Caco-2 (cell line): ENCODE results near the gene PRDM4. TPM values are rescaled to one million over a fixed set of nuclear protein-coding genes. Genes with fewer than 3 reads are reported as not detected.
"Not testable (repeated sequence)": the region's sequence is repeated elsewhere in the genome, so short reads cannot be mapped to it uniquely, and the experiment has no call there.

ENCODE experiments used
- BruUV-seq: library from RNA; stranded (reverse); fragments of 400-500 nt; replicated peaks from 2 replicates; lab custom pipeline; 2021; lab: Mats Ljungman, UMichigan
- CTCF ChIA-PET: fragments of 300-600 bp; sonication (Branson Sonifier 250); formaldehyde crosslinking; loops from one replicate; lab custom pipeline; 2022; ENCODE audit warnings: antibody characterized with exemption; lab: Charles Lee
- POLR2A ChIA-PET: fragments of 300-600 bp; sonication (Branson Sonifier 250); formaldehyde crosslinking; loops from one replicate; lab custom pipeline; 2022; ENCODE audit warnings: antibody characterized with exemption; lab: Charles Lee
- DNase-seq, 2 experiments: peaks; one replicate each; pipeline versions ENCODE4 v3.0.0 to v3.0.0-alpha.2; 2020 to 2022
- H3K27me3 ChIP-seq: replicated peaks from 2 replicates; pipeline ENCODE4 v1.6.0; 2011; ENCODE audit warnings: low read length; ENCODE audit not compliant: control insufficient read depth, insufficient read depth
- H3K36me3 ChIP-seq: 2 replicates; pipeline ENCODE4 v1.5.1; 2011; ENCODE audit warnings: low read length; ENCODE audit not compliant: control insufficient read depth, insufficient read depth
- H3K4me1 ChIP-seq: fragments of 250-450 bp; sonication (Bioruptor Pico); 2 replicates; pipeline ENCODE4 v1.5.1; 2020; ENCODE audit warnings: mild to moderate bottlenecking
- H3K4me3 ChIP-seq: 2 replicates; pipeline ENCODE4 v1.5.1; 2011; ENCODE audit warnings: low read depth, mild to moderate bottlenecking, control low read depth, low read length
- H3K9me3 ChIP-seq: fragments of 250-450 bp; sonication (Bioruptor Pico); 2 replicates; pipeline ENCODE4 v1.5.1; 2020; ENCODE audit warnings: mild to moderate bottlenecking, moderate library complexity
- H3K27ac Mint-ChIP-seq: one replicate; pipeline ENCODE4 v1.8.0; 2022; ENCODE audit warnings: mixed read lengths; ENCODE audit not compliant: unreplicated experiment
- H3K27me3 Mint-ChIP-seq: one replicate; pipeline ENCODE4 v1.8.0; 2022; ENCODE audit warnings: mixed read lengths; ENCODE audit not compliant: insufficient read depth, unreplicated experiment
- H3K36me3 Mint-ChIP-seq: one replicate; pipeline ENCODE4 v1.8.0; 2022; ENCODE audit warnings: mild to moderate bottlenecking, mixed read lengths; ENCODE audit not compliant: insufficient read depth, unreplicated experiment
- H3K4me1 Mint-ChIP-seq: one replicate; pipeline ENCODE4 v1.8.0; 2022; ENCODE audit warnings: low read depth, mixed read lengths; ENCODE audit not compliant: unreplicated experiment
- H3K4me3 Mint-ChIP-seq: one replicate; pipeline ENCODE4 v1.8.0; 2022; ENCODE audit warnings: mild to moderate bottlenecking, moderate library complexity, mixed read lengths; ENCODE audit not compliant: unreplicated experiment
- H3K9me3 Mint-ChIP-seq: one replicate; pipeline ENCODE4 v1.8.0; 2022; ENCODE audit warnings: mixed read lengths; ENCODE audit not compliant: unreplicated experiment
- intact Hi-C: fragments of 100-400 bp; cut with micrococcal nuclease; formaldehyde crosslinking; loops from one replicate; pipeline ENCODE4 v1.10.0; 2022; ENCODE audit not compliant: unreplicated experiment
- total RNA-seq: library from RNA; stranded (reverse); gene quantifications from 2 replicates; pipeline ENCODE4 v1.2.3, GENCODE V29; 2022
- TF ChIP-seq, protein P1 (sequence below), 2 experiments: fragments of 200-600 bp in 1 of 2; IDR thresholded peaks; 1 replicate in 1 of 2; 2 replicates in 1 of 2; pipeline versions ENCODE4 v1.5.1 to v1.8.0; 2011 to 2022; ENCODE audit warnings: antibody characterized with exemption in 1 of 2, control low read depth in 1 of 2, inconsistent platforms in 1 of 2, low read depth in 1 of 2, low read length in 1 of 2, mild to moderate bottlenecking in 1 of 2, moderate library complexity in 1 of 2; ENCODE audit not compliant: insufficient read depth in 1 of 2, severe bottlenecking in 1 of 2, unreplicated experiment in 1 of 2

PRDM4 gene
- total RNA-seq, 1 experiment from 2014 or later, result 19.4 TPM

DNA sequence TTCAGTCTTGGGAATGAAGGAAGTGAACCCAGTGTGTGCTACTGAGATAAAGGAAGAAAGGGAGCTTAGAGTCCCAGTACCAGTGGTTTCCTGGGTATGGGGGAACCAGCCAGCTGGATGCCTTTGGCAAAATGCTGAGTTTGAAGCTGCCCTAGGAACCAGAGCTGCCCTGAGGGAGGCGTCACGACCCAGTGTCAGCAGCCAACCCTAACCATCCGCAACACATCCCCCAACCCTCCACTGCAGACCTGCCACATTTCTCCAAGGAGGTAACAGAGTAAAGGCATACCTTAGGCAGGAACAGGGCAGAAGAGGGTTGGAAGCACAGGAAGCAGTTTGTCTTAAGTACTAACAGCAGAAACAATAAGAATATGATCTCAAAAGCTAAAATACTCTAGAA is 28.6 kb downstream of the PRDM4 start:
- H3K36me3 ChIP-seq, result no peaks in the 10 kb centered on the region; the same call in 1 of the 2 replicates
- no peak overlapping the region for H3K4me3 ChIP-seq
- ChIA-PET CTCF (interaction anchor here (1.1 kb wide), 1 partner anchor 153 kb away, joined by 3 read pairs; no protein-coding TSS in a partner anchor), POLR2A (no interaction called here)
- no TSS peak for BruUV-seq
- no peaks in the 10 kb centered on the region for H3K4me1 ChIP-seq
- Mint-ChIP-seq H3K36me3 (peaks cover 26% of the 10 kb centered on the region), H3K27me3 (no peaks in the 10 kb centered on the region), H3K27ac (no peak overlapping the region), H3K4me3 (no peak overlapping the region), H3K4me1 (no peaks in the 10 kb centered on the region), H3K9me3 (no peaks in the 10 kb centered on the region)
- TF ChIP-seq, protein P1, sequence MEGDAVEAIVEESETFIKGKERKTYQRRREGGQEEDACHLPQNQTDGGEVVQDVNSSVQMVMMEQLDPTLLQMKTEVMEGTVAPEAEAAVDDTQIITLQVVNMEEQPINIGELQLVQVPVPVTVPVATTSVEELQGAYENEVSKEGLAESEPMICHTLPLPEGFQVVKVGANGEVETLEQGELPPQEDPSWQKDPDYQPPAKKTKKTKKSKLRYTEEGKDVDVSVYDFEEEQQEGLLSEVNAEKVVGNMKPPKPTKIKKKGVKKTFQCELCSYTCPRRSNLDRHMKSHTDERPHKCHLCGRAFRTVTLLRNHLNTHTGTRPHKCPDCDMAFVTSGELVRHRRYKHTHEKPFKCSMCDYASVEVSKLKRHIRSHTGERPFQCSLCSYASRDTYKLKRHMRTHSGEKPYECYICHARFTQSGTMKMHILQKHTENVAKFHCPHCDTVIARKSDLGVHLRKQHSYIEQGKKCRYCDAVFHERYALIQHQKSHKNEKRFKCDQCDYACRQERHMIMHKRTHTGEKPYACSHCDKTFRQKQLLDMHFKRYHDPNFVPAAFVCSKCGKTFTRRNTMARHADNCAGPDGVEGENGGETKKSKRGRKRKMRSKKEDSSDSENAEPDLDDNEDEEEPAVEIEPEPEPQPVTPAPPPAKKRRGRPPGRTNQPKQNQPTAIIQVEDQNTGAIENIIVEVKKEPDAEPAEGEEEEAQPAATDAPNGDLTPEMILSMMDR (IDR thresholded peaks at IDR 0.05; ENCODE audit: insufficient read depth in 1 of 2, low read depth in 1 of 2, low read length in 1 of 2, severe bottlenecking in 1 of 2, unreplicated experiment in 1 of 2), result no peak
- intact Hi-C loops, result no loop called here
- no peak for DNase-seq
- H3K9me3 ChIP-seq, result no peaks in the 10 kb centered on the region
- H3K27me3 ChIP-seq, result no peaks in the 10 kb centered on the region

DNA sequence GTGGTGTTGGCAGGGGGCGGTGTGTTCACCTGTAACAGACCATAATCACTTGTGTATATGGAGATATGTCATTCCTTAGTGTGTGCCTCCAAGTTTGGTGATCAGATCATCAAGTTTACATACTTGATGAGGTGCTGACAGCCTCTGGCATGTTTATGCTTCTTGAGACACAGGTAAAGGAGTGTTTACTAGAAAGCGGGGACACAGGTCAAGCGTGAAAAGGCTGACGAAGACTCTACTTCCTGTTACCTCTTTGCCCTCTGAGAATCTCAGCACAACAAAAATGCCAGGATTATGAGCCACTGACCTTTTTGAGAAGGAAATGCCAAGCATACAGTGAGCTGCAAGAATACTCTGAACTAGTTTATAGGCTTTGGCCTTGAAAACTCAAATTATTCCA is 29.6 kb downstream of the PRDM4 start:
- Histone ChIP-seq H3K4me3 (no peak overlapping the region), H3K36me3 (no peaks in the 10 kb centered on the region; the same call in 1 of the 2 replicates), H3K27me3 (no peaks in the 10 kb centered on the region), H3K9me3 (no peaks in the 10 kb centered on the region), H3K4me1 (no peaks in the 10 kb centered on the region)
- no peak for DNase-seq
- Mint-ChIP-seq H3K27ac (no peak overlapping the region), H3K4me3 (no peak overlapping the region), H3K36me3 (peaks cover 20% of the 10 kb centered on the region), H3K9me3 (no peaks in the 10 kb centered on the region), H3K4me1 (no peaks in the 10 kb centered on the region), H3K27me3 (no peaks in the 10 kb centered on the region)
- BruUV-seq, result no TSS peak
- intact Hi-C loops, result no loop called here
- POLR2A ChIA-PET, result no interaction called here
- TF ChIP-seq, protein P1 (IDR thresholded peaks at IDR 0.05; ENCODE audit: insufficient read depth in 1 of 2, low read depth in 1 of 2, low read length in 1 of 2, severe bottlenecking in 1 of 2, unreplicated experiment in 1 of 2), result no peak
- CTCF ChIA-PET, result interaction anchor here (1.1 kb wide), 1 partner anchor 154 kb away, joined by 3 read pairs; no protein-coding TSS in a partner anchor

DNA sequence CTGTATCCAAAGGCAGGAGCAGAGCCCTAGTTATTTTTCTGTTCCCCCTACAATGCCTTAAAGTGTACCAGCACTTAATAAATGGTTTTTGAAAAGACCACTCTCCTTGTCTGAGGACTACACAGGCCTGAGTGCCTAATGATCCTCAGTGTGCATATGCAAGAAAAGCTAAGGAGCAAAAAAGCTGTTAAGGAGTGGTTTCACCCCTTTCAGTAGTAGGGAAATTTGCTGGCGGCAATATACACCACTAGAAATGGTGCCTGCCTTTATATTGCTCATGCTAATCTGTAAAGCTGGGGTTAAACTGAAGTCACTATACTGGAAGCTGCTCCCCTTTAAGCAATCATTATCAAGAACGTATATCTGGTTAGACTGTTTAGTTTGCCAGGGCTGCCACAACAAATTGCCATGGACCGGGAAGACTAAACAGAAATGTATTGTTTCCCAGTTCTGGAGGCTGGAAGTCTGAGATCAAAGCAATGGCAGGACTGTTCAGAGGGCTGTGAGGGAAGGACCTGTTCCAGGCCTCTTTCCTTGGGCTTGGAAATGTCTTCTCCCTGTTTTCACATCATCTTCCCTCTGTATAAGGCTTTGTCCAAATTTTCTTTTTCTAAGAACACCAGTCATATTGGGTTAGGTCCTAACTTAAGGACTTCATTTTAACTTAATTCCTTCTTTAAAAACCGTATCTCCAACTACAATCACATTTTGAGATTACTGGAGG is 30.2 kb downstream of the PRDM4 start:
- no peaks in the 10 kb centered on the region for H3K9me3 Mint-ChIP-seq
- H3K36me3 Mint-ChIP-seq, result peaks cover 18% of the 10 kb centered on the region
- Histone ChIP-seq H3K9me3 (no peaks in the 10 kb centered on the region), H3K4me3 (no peak overlapping the region), H3K4me1 (no peaks in the 10 kb centered on the region), H3K27me3 (no peaks in the 10 kb centered on the region), H3K36me3 (no peaks in the 10 kb centered on the region; the same call in 1 of the 2 replicates)
- intact Hi-C loops, result no loop called here
- H3K4me3 Mint-ChIP-seq, result no peak overlapping the region
- no peak for DNase-seq
- ChIA-PET CTCF (interaction anchor here (1.1 kb wide), 1 partner anchor 155 kb away, joined by 3 read pairs; no protein-coding TSS in a partner anchor), POLR2A (no interaction called here)
- TF ChIP-seq, protein P1 (IDR thresholded peaks at IDR 0.05; ENCODE audit: insufficient read depth in 1 of 2, low read depth in 1 of 2, low read length in 1 of 2, severe bottlenecking in 1 of 2, unreplicated experiment in 1 of 2), result no peak
- no peaks in the 10 kb centered on the region for H3K4me1 Mint-ChIP-seq
- no peak overlapping the region for H3K27ac Mint-ChIP-seq
- no TSS peak for BruUV-seq
- no peaks in the 10 kb centered on the region for H3K27me3 Mint-ChIP-seq

DNA sequence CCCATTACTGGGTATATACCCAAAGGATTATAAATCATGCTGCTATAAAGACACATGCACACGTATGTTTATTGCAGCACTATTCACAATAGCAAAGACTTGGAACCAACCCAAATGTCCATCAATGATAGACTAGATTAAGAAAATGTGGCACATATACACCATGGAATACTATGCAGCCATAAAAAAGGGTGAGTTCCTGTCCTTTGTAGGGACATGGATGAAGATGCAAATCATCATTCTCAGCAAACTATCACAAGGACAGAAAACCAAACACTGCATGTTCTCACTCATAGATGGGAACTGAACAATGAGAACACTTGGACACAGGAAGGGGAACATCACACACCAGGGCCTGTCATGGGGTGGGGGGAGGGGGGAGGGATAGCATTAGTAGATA is 33.2 kb downstream of the PRDM4 start:
- BruUV-seq, H3K9me3 Mint-ChIP-seq, H3K36me3 Mint-ChIP-seq, intact Hi-C loops, DNase-seq, H3K4me1 Mint-ChIP-seq, H3K4me3 Mint-ChIP-seq, CTCF ChIA-PET, H3K4me3 ChIP-seq, H3K27me3 ChIP-seq, H3K9me3 ChIP-seq, H3K4me1 ChIP-seq, POLR2A ChIA-PET, H3K27ac Mint-ChIP-seq, H3K36me3 ChIP-seq, H3K27me3 Mint-ChIP-seq: not testable (repeated sequence)

DNA sequence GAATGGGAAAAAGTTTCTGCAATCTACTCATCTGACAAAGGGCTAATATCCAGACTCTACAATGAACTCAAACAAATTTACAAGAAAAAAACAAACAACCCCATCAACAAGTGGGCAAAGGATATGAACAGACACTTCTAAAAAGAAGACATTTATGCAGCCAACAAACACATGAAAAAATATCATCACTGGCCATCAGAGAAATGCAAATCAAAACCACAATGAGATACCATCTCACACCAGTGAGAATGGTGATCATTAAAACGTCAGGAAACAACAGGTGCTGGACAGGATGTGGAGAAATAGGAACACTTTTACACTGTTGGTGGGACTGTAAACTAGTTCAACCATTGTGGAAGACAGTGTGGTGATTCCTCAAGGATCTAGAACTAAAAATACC is 33.6 kb downstream of the PRDM4 start:
- H3K27ac Mint-ChIP-seq, CTCF ChIA-PET, DNase-seq, H3K4me1 ChIP-seq, H3K36me3 Mint-ChIP-seq, H3K27me3 ChIP-seq, H3K4me3 Mint-ChIP-seq, POLR2A ChIA-PET, H3K9me3 Mint-ChIP-seq, H3K9me3 ChIP-seq, H3K4me1 Mint-ChIP-seq, intact Hi-C loops, BruUV-seq, H3K4me3 ChIP-seq, H3K27me3 Mint-ChIP-seq, H3K36me3 ChIP-seq: not testable (repeated sequence)
